Stimulated activated CD4-positive, alpha-beta T cell treated with anti-CD3 and anti-CD28 coated beads, TNF-alpha, amount 100 ng/mL, for 4 hours (primary cell): ENCODE measurements around the gene QSOX1.

ENCODE experiments used
- DNase-seq, 3 experiments: peaks; one replicate each; pipeline ENCODE4 v3.0.0-alpha.2; 2020; ENCODE audit warnings: low read depth in 3 of 3

The QSOX1 gene

DNA sequence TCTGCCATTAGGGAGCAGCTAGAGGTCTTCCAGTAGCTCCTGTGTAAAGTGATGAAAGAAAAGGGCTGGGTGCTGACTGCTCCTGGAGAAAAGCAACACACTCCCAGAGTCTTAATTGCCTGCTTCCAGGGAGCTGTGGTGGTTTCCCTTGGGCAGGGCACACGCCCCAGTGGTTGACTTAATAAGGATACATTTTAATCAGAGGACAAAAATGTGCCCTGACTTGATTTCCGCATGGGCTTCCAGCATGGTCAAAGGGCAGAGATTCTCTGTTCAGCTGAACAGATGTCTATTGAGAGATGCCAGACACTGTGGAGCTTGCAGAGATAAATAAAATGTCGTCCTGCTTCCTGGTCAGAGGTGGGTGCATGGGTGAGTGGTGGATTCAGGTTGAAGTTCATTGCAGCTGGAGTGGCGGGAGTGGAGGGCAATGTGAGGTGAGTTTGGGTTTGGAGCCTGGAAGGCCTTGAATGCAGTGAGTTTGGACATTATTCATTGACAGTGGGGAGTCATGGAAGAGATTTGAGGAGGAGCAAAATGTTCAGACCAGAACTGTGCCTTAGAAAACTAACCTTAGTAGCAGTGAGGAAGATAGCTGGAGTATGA, 16.0 kb downstream of the QSOX1 start:
- no peak for DNase-seq

GRCh38 chr1:180171691-180172090, 17.0 kb downstream of the QSOX1 start:
- no peak for DNase-seq

- DNase-seq, result no peak
Measured at GRCh38 chr1:180173451-180173850, 18.8 kb downstream of the QSOX1 start.

GRCh38 chr1:180173952-180174351, 19.3 kb downstream of the QSOX1 start:
- no peak for DNase-seq

- no peak for DNase-seq
Measured at GRCh38 chr1:180175291-180175690, 20.6 kb downstream of the QSOX1 start.

- DNase-seq, result no peak
Measured at GRCh38 chr1:180175806-180176205, 21.1 kb downstream of the QSOX1 start.

GRCh38 chr1:180176965-180177364, 22.3 kb downstream of the QSOX1 start:
- no peak for DNase-seq

DNA sequence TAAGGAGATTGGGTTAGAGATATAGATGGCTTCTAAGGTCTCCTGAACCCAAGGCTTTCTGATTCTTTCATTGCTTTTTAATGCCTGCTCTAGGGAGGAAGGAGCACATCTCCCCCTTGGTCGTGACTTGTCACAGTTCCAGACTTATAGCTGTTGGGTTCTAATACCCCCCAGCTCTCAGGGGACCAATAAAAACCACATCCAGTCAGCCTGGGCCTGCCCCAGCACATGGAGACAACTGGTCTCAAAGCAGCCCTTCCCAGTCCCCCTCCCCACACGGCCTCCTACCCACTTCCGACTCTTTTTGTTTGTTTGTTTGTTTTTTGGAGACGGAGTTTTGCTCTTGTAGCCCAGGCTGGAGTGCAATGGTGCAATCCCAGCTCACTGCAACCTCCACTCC, 23.3 kb downstream of the QSOX1 start:
- DNase-seq, result no peak

- DNase-seq, result peak; percentile 36 to 51 (median 38)
Measured at GRCh38 chr1:180178511-180179161, 24.0 kb downstream of the QSOX1 start.

- no peak for DNase-seq
Measured at GRCh38 chr1:180179162-180179957, 24.7 kb downstream of the QSOX1 start.

GRCh38 chr1:180181048-180181447, 26.4 kb downstream of the QSOX1 start:
- DNase-seq, result no peak

DNA sequence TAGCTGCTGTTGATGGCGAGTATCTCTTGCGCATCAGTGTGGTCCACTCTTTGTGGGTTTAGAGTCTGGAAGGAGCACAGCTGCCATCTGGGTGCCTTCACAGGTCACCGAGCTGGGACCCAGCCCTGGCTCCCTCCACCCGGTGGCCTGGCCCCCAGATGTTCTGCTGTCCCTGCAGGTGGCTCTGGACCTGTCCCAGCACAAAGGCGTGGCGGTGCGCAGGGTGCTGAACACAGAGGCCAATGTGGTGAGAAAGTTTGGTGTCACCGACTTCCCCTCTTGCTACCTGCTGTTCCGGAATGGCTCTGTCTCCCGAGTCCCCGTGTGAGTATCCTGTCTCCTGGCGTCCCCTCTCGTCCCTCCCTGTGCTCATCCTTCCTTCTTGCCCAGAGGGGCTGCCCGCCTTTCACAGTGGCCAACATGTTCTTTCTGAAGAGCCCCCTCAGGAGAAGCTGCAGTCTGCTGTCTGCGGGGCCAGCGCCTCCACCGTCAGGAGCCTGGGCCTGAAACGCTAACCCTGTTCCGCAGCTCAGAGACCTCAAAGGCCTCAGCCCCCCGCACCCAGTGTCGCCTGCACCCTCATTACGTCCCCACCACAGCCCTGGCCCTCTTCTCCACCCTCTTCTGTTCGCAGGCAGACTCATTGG, 27.4 kb downstream of the QSOX1 start:
- DNase-seq, result no peak

- no peak for DNase-seq
Measured at GRCh38 chr1:180182643-180183311, 28.1 kb downstream of the QSOX1 start.

DNA sequence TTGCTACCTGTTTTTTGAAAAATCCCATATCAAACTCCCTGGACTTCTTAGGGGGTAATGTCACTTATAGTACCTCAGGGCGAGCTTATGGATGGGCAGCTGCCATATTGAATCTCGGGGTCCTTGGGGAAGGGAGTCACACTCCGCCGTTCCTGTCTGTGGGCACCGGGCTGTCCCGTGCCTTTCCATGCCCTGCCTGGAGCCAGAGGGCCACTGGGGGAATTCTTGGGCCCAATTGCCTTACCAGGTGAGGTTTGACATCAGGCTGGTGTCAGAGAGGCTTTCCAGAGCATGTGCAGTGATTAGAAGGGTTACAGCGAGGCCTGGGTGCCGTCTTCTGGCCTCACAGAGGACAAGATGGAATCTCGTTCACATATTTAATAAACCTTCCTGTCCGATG, 28.8 kb downstream of the QSOX1 start:
- DNase-seq, result no peak

- DNase-seq, result no peak
Measured at GRCh38 chr1:180184041-180184440, 29.4 kb downstream of the QSOX1 start.

DNA sequence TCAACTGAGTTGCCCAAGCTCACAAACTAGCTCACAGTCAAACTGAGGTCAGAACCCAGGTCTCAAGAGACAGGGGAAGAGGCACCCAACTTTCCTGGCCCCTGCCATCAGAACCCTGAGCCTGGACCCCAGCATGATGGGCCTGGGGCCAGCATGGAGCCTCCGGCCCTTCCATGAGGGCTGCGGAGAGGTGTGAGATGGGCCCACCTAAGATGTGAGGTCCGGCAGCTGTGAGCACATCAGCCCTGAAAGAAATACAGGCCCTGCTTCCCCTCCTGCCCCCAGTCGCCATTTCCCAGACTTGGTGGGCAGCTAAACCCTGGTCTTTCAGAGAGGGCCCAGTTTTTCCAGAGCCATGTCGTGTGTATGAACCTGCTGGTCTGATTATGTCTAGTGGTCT, 30.6 kb downstream of the QSOX1 start:
- no peak for DNase-seq

DNA sequence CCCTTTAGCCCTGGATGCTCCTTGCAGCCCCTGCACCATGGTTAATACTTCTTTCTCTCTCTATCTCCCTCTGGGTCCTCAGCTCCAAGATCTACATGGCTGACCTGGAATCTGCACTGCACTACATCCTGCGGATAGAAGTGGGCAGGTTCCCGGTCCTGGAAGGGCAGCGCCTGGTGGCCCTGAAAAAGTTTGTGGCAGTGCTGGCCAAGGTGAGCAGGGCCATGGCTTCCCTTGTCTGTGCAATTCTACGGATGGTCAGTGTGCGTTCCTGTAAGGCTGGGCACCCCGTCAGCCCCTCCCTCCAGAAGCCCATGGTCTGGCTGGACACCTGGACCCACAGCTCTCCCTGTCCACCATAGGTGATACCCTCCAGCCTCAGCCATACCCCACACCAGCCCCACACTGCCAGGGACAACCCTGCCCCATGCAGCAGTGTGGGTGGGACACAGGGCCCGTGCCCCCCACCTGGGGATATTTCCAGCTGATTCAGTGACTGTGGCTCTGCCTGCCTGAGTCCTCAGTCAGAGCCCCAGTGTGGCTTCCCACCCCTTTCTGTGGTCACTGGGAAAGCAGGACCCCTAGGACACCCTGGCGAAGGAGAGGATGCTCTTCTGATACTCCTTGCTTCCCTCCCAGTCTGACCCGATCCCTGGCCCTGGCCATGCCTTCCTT, 31.4 kb downstream of the QSOX1 start:
- DNase-seq, result no peak

DNA sequence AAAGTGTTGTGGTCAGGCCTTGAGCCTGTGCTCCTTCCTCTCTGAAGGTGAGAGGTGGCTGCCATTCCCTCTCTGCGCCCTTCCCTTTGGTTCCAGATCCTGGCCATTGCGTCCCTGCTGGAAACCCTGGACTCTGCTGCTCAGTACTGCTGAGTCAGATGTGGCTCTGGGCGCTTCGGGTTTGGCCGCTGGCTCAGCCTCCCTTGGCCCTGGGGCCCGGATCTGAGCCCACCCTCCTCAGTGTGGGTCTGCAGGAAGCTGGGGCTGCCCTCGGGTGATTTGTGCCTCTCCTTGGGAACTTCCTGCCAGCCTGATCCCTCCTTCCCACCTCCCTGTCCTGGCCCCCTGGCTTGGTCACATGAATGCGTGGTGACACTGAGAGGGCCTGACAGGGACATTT, 32.2 kb downstream of the QSOX1 start:
- no peak for DNase-seq

DNA sequence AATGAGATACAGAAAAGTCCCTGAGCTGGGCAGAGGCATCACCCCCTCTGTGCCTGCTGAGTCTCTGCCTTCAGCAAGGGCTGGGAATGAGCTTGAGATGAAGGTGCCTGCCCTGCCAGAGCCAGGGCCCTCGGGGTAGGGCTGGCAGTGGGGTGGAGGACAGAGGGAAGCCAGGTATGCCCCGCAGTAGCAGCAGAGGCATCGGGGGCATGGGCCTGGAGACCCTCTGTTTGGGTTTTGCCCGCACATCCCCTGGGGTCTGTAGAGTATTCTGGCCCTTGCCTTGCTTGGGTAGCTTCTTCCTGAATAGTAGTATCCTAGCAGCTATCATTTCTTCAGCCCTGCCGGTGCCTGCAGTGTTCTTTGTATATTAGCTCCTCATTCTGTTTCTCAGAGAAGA, 33.0 kb downstream of the QSOX1 start:
- DNase-seq, result no peak

GRCh38 chr1:180188091-180188506, 33.4 kb downstream of the QSOX1 start:
- DNase-seq, result no peak

- DNase-seq, result no peak
Measured at GRCh38 chr1:180188684-180189175, 34.1 kb downstream of the QSOX1 start.
